Epithelial cell of esophagus (primary cell): Measurements from ENCODE around the gene STYK1.
A peak's percentile ranks its signal among the peaks of the same experiment; 100 is the strongest.

ENCODE experiments used
- DNase-seq: peaks from one replicate; pipeline ENCODE4 v3.0.0; 2010; ENCODE audit warnings: low read depth
- H3K4me3 ChIP-seq: 2 replicates; pipeline ENCODE4 v1.5.1; 2011; ENCODE audit warnings: mild to moderate bottlenecking, low read length, control low read depth
- CTCF ChIP-seq: IDR thresholded peaks from 2 replicates; pipeline ENCODE4 v1.5.1; 2011; ENCODE audit warnings: low read depth, mild to moderate bottlenecking, low read length, control low read depth, inconsistent platforms; ENCODE audit not compliant: insufficient read depth; ENCODE audit errors: missing control alignments

The STYK1 gene

GRCh38 chr12:10636611-10637010, 37.2 kb downstream of the STYK1 start:
- DNase-seq: peak; percentile 78
- TF ChIP-seq CTCF: no peak
- no peak overlapping the region for H3K4me3 ChIP-seq

GRCh38 chr12:10636124-10636523, 37.7 kb downstream of the STYK1 start:
- no peak for TF ChIP-seq CTCF
- DNase-seq: no peak
- H3K4me3 ChIP-seq: no peak overlapping the region

GRCh38 chr12:10635306-10635705, 38.5 kb downstream of the STYK1 start:
- DNase-seq: no peak
- no peak overlapping the region for H3K4me3 ChIP-seq
- TF ChIP-seq CTCF: no peak

DNA sequence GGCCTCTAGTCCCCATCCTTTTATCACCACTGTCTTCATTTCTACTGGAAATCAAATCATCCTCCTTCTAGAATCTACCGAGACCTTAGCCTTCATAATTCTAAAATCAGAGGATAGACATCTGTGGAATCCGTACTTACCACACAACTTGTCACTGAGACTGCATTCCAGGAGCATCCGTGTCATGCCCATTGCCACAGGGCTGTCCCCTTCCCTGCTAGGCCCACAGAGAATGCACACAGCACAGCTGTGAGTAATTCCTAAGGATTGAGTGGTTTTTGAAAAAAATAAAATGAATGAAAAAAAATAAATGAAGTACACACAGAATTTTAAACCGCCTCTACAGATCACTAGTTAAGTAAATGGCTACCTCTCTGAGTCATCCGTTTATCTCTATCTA, 39.4 kb downstream of the STYK1 start:
- TF ChIP-seq CTCF: no peak
- no peak for DNase-seq
- H3K4me3 ChIP-seq: no peak overlapping the region

DNA sequence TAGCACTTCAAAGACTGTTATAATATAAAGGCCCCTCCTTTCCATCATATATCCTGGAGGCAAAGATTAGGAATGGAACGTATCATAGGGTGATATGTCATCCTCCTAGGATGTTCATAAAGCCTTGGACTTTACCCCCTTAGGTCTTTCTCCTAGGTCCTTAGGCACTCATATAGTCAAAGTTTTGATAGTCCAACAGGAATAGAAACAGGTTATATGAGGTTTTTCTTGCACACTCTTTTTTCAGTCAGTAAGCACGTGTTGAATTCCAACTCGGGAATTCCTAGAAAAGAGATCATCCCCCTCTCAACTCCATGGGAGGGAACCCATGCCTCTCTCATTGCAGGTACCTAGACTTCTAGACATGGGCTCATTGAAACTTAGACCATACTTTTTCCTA, 40.3 kb downstream of the STYK1 start:
- TF ChIP-seq CTCF: no peak

DNA sequence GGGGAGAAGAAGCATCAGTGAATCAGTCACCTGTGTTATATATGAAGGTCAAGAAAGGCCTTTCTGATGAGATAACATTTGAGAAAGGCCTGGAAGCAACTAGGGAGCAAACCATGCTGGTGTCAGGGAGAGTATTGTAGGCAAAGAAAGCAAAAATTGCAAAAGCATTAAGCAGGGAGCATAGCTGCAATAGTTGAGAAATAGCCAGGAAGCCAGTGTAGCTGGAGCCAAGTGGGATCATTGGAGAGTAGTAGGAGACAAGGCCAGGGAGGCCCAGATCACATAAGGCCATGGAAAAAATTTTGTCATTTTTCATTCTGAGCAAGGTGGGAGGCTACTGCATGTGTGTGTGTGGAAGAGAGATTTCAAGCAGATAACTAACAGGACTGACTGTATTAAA, 41.6 kb downstream of the STYK1 start:
- no peak for DNase-seq
- no peak for TF ChIP-seq CTCF
- H3K4me3 ChIP-seq: no peak overlapping the region

More for the DNA sequence above, 40.3 kb downstream of the STYK1 start:
- H3K4me3 ChIP-seq: no peak overlapping the region
- no peak for DNase-seq

DNA sequence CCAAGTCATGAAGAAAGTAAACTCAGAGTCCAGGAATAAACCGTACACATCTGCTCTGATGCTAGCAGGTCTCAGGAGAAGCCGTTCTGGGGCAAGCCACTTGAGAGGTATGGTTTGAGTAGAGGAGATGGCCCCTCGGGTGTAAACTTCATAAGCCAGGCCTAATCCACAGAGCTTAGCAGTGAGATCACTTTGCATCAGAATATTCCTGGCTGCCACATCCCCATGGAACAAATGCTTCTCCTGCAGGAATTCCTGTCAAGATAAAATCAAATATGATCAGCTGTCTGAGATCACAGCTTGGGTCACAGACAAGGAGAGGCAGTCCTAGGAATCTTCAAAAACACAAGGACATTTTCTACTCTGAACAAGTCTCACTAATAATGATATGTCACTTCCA, 49.2 kb downstream of the STYK1 start:
- no peak overlapping the region for H3K4me3 ChIP-seq
- DNase-seq: no peak
- TF ChIP-seq CTCF: no peak
